Trophoblast cell (in vitro differentiated cells and primary cell): Measurements from ENCODE around the gene RAET1L.

ENCODE experiments used
- DNase-seq, 2 donors: peaks; one replicate each; pipeline ENCODE4 v3.0.0-alpha.2; 2016
- H2AFZ ChIP-seq: 2 replicates; pipeline ENCODE4 v1.6.1; 2013; ENCODE audit warnings: low read length, moderate library complexity, mild to moderate bottlenecking; ENCODE audit not compliant: insufficient read depth, poor library complexity
- H2AK5ac ChIP-seq: 2 replicates; pipeline ENCODE4 v1.6.1; 2013; ENCODE audit warnings: mild to moderate bottlenecking, low read length
- H2BK120ac ChIP-seq: 2 replicates; pipeline ENCODE4 v1.6.1; 2013; ENCODE audit warnings: low read length, mild to moderate bottlenecking, moderate library complexity; ENCODE audit not compliant: insufficient read depth, poor library complexity
- H2BK12ac ChIP-seq: 2 replicates; pipeline ENCODE4 v1.6.1; 2013; ENCODE audit warnings: mild to moderate bottlenecking, low read length, moderate library complexity
- H2BK5ac ChIP-seq: 2 replicates; pipeline ENCODE4 v1.6.1; 2013; ENCODE audit warnings: low read length, low read depth, moderate library complexity, mild to moderate bottlenecking; ENCODE audit not compliant: poor library complexity
- H3K14ac ChIP-seq: 2 replicates; pipeline ENCODE4 v1.6.1; 2013; ENCODE audit warnings: mild to moderate bottlenecking, low read length
- H3K18ac ChIP-seq: 2 replicates; pipeline ENCODE4 v1.6.1; 2013; ENCODE audit warnings: mild to moderate bottlenecking, low read length
- H3K23ac ChIP-seq: 2 replicates; pipeline ENCODE4 v1.6.1; 2013; ENCODE audit warnings: low read length
- H3K27ac ChIP-seq: 2 replicates; pipeline ENCODE4 v1.5.1; 2013; ENCODE audit warnings: low read depth, mild to moderate bottlenecking, inconsistent platforms, low read length, moderate library complexity
- H3K27me3 ChIP-seq: 2 replicates; pipeline ENCODE4 v1.6.1; 2013; ENCODE audit warnings: inconsistent platforms, mild to moderate bottlenecking, low read length, moderate library complexity; ENCODE audit not compliant: insufficient read depth
- H3K36me3 ChIP-seq, 2 experiments: 1 replicate in 1 of 2; 2 replicates in 1 of 2; pipeline ENCODE4 v1.6.1; 2013; ENCODE audit warnings: low read length in 2 of 2, mild to moderate bottlenecking in 2 of 2, moderate library complexity in 1 of 2; ENCODE audit not compliant: insufficient read depth in 2 of 2, control insufficient read depth in 1 of 2
- H3K4ac ChIP-seq: 2 replicates; pipeline ENCODE4 v1.6.1; 2013; ENCODE audit warnings: low read depth, mild to moderate bottlenecking, low read length, moderate library complexity
- H3K4me1 ChIP-seq, 2 experiments: 1 replicate in 1 of 2; 2 replicates in 1 of 2; pipeline ENCODE4 v1.6.1; 2013; ENCODE audit warnings: low read length in 2 of 2, mild to moderate bottlenecking in 2 of 2, moderate library complexity in 1 of 2; ENCODE audit not compliant: insufficient read depth in 2 of 2, control insufficient read depth in 1 of 2
- H3K4me2 ChIP-seq: 2 replicates; pipeline ENCODE4 v1.6.1; 2013; ENCODE audit warnings: inconsistent platforms, mild to moderate bottlenecking, low read length, moderate library complexity
- H3K4me3 ChIP-seq: 2 replicates; pipeline ENCODE4 v1.5.1; 2013; ENCODE audit warnings: mild to moderate bottlenecking, low read depth, low read length, inconsistent platforms
- H3K79me1 ChIP-seq: one replicate; pipeline ENCODE4 v1.6.1; 2013; ENCODE audit warnings: low read length
- H3K79me2 ChIP-seq: 2 replicates; pipeline ENCODE4 v1.6.1; 2013; ENCODE audit warnings: low read length, mild to moderate bottlenecking; ENCODE audit not compliant: control insufficient read depth, insufficient read depth, poor library complexity
- H3K9ac ChIP-seq: 2 replicates; pipeline ENCODE4 v1.6.1; 2013; ENCODE audit warnings: mild to moderate bottlenecking, low read length
- H3K9me3 ChIP-seq: 2 replicates; pipeline ENCODE4 v1.6.1; 2013; ENCODE audit warnings: low read depth, mild to moderate bottlenecking, control low read depth, inconsistent platforms, low read length; ENCODE audit not compliant: insufficient read depth
- H4K12ac ChIP-seq: 2 replicates; pipeline ENCODE4 v1.6.1; 2013; ENCODE audit warnings: low read depth, mild to moderate bottlenecking, low read length, moderate library complexity
- H4K8ac ChIP-seq: 2 replicates; pipeline ENCODE4 v1.6.1; 2013; ENCODE audit warnings: low read depth, mild to moderate bottlenecking, low read length, moderate library complexity
- H4K91ac ChIP-seq: one replicate; pipeline ENCODE4 v1.6.1; 2013; ENCODE audit warnings: low read depth, mild to moderate bottlenecking, low read length, moderate library complexity
- WGBS: extraction: QIAGEN DNeasy Blood & Tissue Kit; methylation state at CpG from one replicate; pipeline ENCODE4 v1.1.7; 2013; ENCODE audit warnings: missing lambda C conversion rate; ENCODE audit not compliant: insufficient read length, insufficient coverage; ENCODE audit errors: extremely low coverage; 5-methylcytosine and 5-hydroxymethylcytosine counted together

Gene RAET1L

GRCh38 chr6:150038202-150039062, 13.1 kb upstream of the RAET1L start:
- Histone ChIP-seq H3K79me2 (no peaks in the 10 kb centered on the region), H2BK5ac (no peak overlapping the region), H3K4me3 (no peak overlapping the region), H3K4ac (no peak overlapping the region), H3K79me1 (no peaks in the 10 kb centered on the region), H3K9ac (no peak overlapping the region), H4K8ac (no peak overlapping the region), H3K27ac (no peak overlapping the region), H2BK120ac (no peak overlapping the region), H2AK5ac (no peak overlapping the region), H3K14ac (no peak overlapping the region), H3K27me3 (peaks cover 42% of the 10 kb centered on the region), H3K23ac (no peak overlapping the region), H4K91ac (no peak overlapping the region), H2BK12ac (no peak overlapping the region), H3K4me1 (no peaks in the 10 kb centered on the region), H3K36me3 (no peaks in the 10 kb centered on the region), H3K4me2 (no peak overlapping the region), H3K18ac (no peak overlapping the region), H3K9me3 (peaks cover 8% of the 10 kb centered on the region), H2AFZ (no peak overlapping the region), H4K12ac (no peak overlapping the region)
- WGBS, result no CpG with 5 or more reads among the region's 21 CpGs
- no peak for DNase-seq

GRCh38 chr6:150037526-150038201, 12.3 kb upstream of the RAET1L start:
- no peak overlapping the region for H3K14ac ChIP-seq
- H3K4me2 ChIP-seq, result no peak overlapping the region
- H3K23ac ChIP-seq, result no peak overlapping the region
- peaks cover 6% of the 10 kb centered on the region for H3K9me3 ChIP-seq
- H3K79me2 ChIP-seq, result no peaks in the 10 kb centered on the region
- no peak overlapping the region for H4K91ac ChIP-seq
- H3K4me3 ChIP-seq, result no peak overlapping the region
- H4K8ac ChIP-seq, result no peak overlapping the region
- H2BK120ac ChIP-seq, result no peak overlapping the region
- H2AFZ ChIP-seq, result no peak overlapping the region
- H3K79me1 ChIP-seq, result no peaks in the 10 kb centered on the region
- no peaks in the 10 kb centered on the region for H3K36me3 ChIP-seq
- no peak overlapping the region for H4K12ac ChIP-seq
- no peak overlapping the region for H3K9ac ChIP-seq
- H3K4ac ChIP-seq, result no peak overlapping the region
- H3K27ac ChIP-seq, result no peak overlapping the region
- H2AK5ac ChIP-seq, result no peak overlapping the region
- H3K27me3 ChIP-seq, result peaks cover 46% of the 10 kb centered on the region
- no peaks in the 10 kb centered on the region for H3K4me1 ChIP-seq
- H3K18ac ChIP-seq, result no peak overlapping the region
- WGBS, result no CpG with 5 or more reads among the region's 55 CpGs
- H2BK5ac ChIP-seq, result no peak overlapping the region
- no peak overlapping the region for H2BK12ac ChIP-seq
- no peak for DNase-seq

GRCh38 chr6:150036081-150036480, 10.7 kb upstream of the RAET1L start:
- H2BK5ac ChIP-seq, result no peak overlapping the region
- DNase-seq, result no peak
- H2AFZ ChIP-seq, result no peak overlapping the region
- H3K9me3 ChIP-seq, result peaks cover 8% of the 10 kb centered on the region
- H2BK120ac ChIP-seq, result no peak overlapping the region
- H4K12ac ChIP-seq, result no peak overlapping the region
- H3K36me3 ChIP-seq, result no peaks in the 10 kb centered on the region
- no peak overlapping the region for H3K4ac ChIP-seq
- H3K9ac ChIP-seq, result no peak overlapping the region
- no CpG with 5 or more reads among the region's 5 CpGs for WGBS
- H3K79me2 ChIP-seq, result no peaks in the 10 kb centered on the region
- no peak overlapping the region for H3K27ac ChIP-seq
- no peak overlapping the region for H3K4me2 ChIP-seq
- H3K18ac ChIP-seq, result no peak overlapping the region
- peak overlapping the region; percentile 0 for H3K4me3 ChIP-seq
- H2AK5ac ChIP-seq, result no peak overlapping the region
- no peaks in the 10 kb centered on the region for H3K4me1 ChIP-seq
- H4K8ac ChIP-seq, result no peak overlapping the region
- no peaks in the 10 kb centered on the region for H3K79me1 ChIP-seq
- no peak overlapping the region for H3K14ac ChIP-seq
- H3K23ac ChIP-seq, result no peak overlapping the region
- H4K91ac ChIP-seq, result no peak overlapping the region
- peaks cover 46% of the 10 kb centered on the region for H3K27me3 ChIP-seq
- no peak overlapping the region for H2BK12ac ChIP-seq

- Histone ChIP-seq H3K9ac (no peak overlapping the region), H3K4me2 (no peak overlapping the region), H2BK12ac (no peak overlapping the region), H2AK5ac (no peak overlapping the region), H2BK5ac (no peak overlapping the region), H2BK120ac (no peak overlapping the region), H2AFZ (no peak overlapping the region), H3K79me1 (no peaks in the 10 kb centered on the region), H3K36me3 (no peaks in the 10 kb centered on the region), H3K27me3 (peaks cover 36% of the 10 kb centered on the region), H3K9me3 (peaks cover 6% of the 10 kb centered on the region), H4K12ac (no peak overlapping the region), H3K18ac (no peak overlapping the region), H3K4ac (no peak overlapping the region), H3K27ac (no peak overlapping the region), H3K79me2 (no peaks in the 10 kb centered on the region), H3K4me1 (no peaks in the 10 kb centered on the region), H4K8ac (no peak overlapping the region), H3K14ac (no peak overlapping the region), H3K23ac (no peak overlapping the region), H3K4me3 (no peak overlapping the region), H4K91ac (no peak overlapping the region)
- DNase-seq, result peak in 1 of 2 donors; percentile 19
- WGBS, result no CpG with 5 or more reads among the region's 6 CpGs
Measured at GRCh38 chr6:150033207-150033771, 8.0 kb upstream of the RAET1L start.
